Hepatocyte (in vitro differentiated cells): ENCODE measurements around the gene DVL1. TPM values are rescaled to one million over a fixed set of nuclear protein-coding genes. Genes with fewer than 3 reads are reported as not detected.

ENCODE experiments used
- DNase-seq: peaks from one replicate; pipeline ENCODE4 v3.0.0-alpha.2; 2016; ENCODE audit warnings: low spot score
- H2AFZ ChIP-seq: fragments of 200-600 bp; sonication (generic); 2 replicates; pipeline ENCODE4 v1.6.0; 2016; ENCODE audit warnings: antibody characterized with exemption, mild to moderate bottlenecking
- H3K27ac ChIP-seq: fragments of 200-600 bp; sonication (generic); 2 replicates; pipeline ENCODE4 v1.5.1; 2016; ENCODE audit warnings: mild to moderate bottlenecking
- H3K27me3 ChIP-seq: fragments of 200-600 bp; sonication (generic); 2 replicates; pipeline ENCODE4 v1.6.1; 2016
- H3K36me3 ChIP-seq: fragments of 200-600 bp; sonication (generic); replicated peaks from 2 replicates; pipeline ENCODE4 v1.5.1; 2016; ENCODE audit warnings: low read depth; ENCODE audit not compliant: insufficient read depth
- H3K4me1 ChIP-seq: fragments of 200-600 bp; sonication (generic); 2 replicates; pipeline ENCODE4 v1.5.1; 2016; ENCODE audit warnings: mild to moderate bottlenecking, moderate library complexity; ENCODE audit not compliant: insufficient read depth
- H3K4me2 ChIP-seq: fragments of 200-600 bp; sonication (generic); 2 replicates; pipeline ENCODE4 v1.6.0; 2016
- H3K4me3 ChIP-seq: fragments of 200-600 bp; sonication (generic); 2 replicates; pipeline ENCODE4 v1.5.1; 2016; ENCODE audit warnings: mild to moderate bottlenecking
- H3K79me2 ChIP-seq: fragments of 200-600 bp; sonication (generic); 2 replicates; pipeline ENCODE4 v1.6.0; 2017; ENCODE audit warnings: mild to moderate bottlenecking
- H3K9me2 ChIP-seq: fragments of 200-600 bp; sonication (generic); replicated peaks from 2 replicates; pipeline ENCODE4 v1.6.0; 2017; ENCODE audit warnings: mild to moderate bottlenecking; ENCODE audit not compliant: insufficient read depth
- H3K9me3 ChIP-seq: fragments of 200-600 bp; sonication (generic); 2 replicates; pipeline ENCODE4 v1.5.1; 2016; ENCODE audit warnings: low read depth, mild to moderate bottlenecking
- H4K20me1 ChIP-seq: fragments of 200-600 bp; sonication (generic); 2 replicates; pipeline ENCODE4 v1.6.0; 2016; ENCODE audit warnings: mild to moderate bottlenecking; ENCODE audit not compliant: insufficient read depth, poor library complexity, severe bottlenecking
- EZH2 ChIP-seq: fragments of 200-600 bp; sonication (generic); IDR thresholded peaks from 2 replicates; pipeline ENCODE4 v1.6.1; 2016; ENCODE audit warnings: antibody characterized with exemption, mild to moderate bottlenecking, borderline replicate concordance
- EZH2phosphoT487 ChIP-seq: fragments of 200-600 bp; sonication (generic); IDR thresholded peaks from one replicate; pipeline ENCODE4 v1.6.1; 2018; ENCODE audit warnings: antibody characterized with exemption, mild to moderate bottlenecking, low read depth, moderate library complexity; ENCODE audit not compliant: unreplicated experiment, severe bottlenecking
- WGBS: methylation state at CpG from one replicate; pipeline ENCODE4 v1.1.6; 2016; ENCODE audit warnings: low lambda C conversion rate; ENCODE audit errors: missing lambda C conversion rate; 5-methylcytosine and 5-hydroxymethylcytosine counted together
- polyA plus RNA-seq: library from polyadenylated mRNA; unstranded; fragments of >200 nt; fragmentation: Nextera tagmentation; extraction: Ambion mirVana; gene quantifications from 2 replicates; pipeline ENCODE4 v1.2.1, GENCODE V29; 2016
- total RNA-seq: library from RNA; depleted of rRNA; stranded (reverse); fragments of >200 nt; gene quantifications from 2 replicates; pipeline ENCODE4 v1.2.3, GENCODE V29; 2014
- TF ChIP-seq, protein P1 (sequence below): fragments of 200-600 bp; sonication (generic); IDR thresholded peaks from 2 replicates; pipeline ENCODE4 v1.5.1; 2016; ENCODE audit warnings: antibody characterized with exemption, mild to moderate bottlenecking; ENCODE audit not compliant: poor library complexity

The DVL1 gene
- total and polyA plus RNA-seq, 2 experiments from 2014 or later = 49.1 to 61.6 TPM

DNA sequence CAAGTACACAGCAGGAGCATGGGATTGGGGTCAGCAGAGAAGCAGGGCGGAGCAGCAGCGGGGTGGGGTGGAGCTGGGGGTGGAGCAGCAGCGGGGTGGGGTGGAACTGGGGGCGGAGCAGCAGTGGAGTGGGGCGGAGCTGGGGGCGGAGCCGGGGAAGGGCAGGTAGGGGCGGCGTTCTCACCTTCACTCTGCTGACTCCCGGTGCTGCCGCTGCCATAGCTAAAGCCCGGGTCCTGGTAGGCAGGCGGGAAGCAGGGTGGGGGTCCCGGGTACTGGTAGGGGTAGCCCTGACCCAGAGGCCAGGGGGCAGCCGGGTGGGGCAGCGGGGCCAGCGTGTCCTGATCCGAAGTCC lies 11.4 kb downstream of the DVL1 start:
- no peaks in the 10 kb centered on the region for H3K36me3 ChIP-seq

DNA sequence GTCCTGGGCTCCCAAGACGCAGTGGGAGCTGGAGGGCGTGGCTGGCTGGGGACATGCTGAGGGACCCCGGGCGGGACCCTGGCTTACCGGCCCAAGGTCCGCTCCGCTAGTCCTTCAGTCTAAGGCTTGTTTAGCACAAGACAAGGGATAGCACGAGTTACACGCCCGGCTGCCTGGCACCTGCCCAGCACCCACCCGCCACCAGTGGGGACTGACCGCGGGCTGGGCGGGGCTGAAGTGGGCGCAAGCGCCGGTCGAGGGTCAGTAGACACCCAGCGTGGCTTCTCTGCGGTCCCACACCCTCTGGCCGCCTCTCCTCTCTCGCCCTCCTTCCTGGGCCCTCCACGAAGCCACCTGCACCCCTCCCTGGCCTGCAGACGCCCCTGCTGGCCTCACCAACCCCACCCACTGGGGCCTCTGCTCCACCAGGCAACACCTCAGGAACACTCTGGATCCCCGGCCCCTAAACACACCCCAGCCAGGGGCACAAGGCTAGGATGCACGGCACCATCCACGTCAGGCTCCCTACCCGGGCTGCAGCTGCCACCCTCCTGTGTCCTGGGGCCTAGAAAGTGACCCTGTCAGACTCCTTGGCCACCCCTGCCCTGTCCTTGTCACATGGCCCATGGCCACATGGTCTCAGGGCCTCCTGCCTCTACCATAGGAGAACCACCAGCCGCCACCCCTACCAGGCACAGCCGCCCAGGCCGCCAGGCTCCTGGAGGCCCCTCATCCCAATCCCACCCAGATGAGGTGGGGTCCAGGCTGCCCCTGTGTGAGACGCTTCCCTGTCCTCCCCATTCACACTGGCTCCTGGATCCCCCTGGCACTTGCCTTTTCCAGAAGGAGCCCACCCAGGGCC lies 12.1 kb downstream of the DVL1 start:
- Histone ChIP-seq H3K9me2 (no peaks in the 10 kb centered on the region), H3K9me3 (no peaks in the 10 kb centered on the region), H3K4me2 (no peak overlapping the region), H3K27ac (no peak overlapping the region), H3K27me3 (no peaks in the 10 kb centered on the region), H3K36me3 (no peaks in the 10 kb centered on the region), H3K79me2 (no peaks in the 10 kb centered on the region), H4K20me1 (no peaks in the 10 kb centered on the region), H3K4me3 (no peak overlapping the region), H2AFZ (no peak overlapping the region), H3K4me1 (no peaks in the 10 kb centered on the region)
- no peak for DNase-seq
- WGBS = 97% methylated on average over 31 of the region's 32 CpGs
- TF ChIP-seq EZH2phosphoT487 (no peak), EZH2 (no peak)
- TF ChIP-seq, protein P1, sequence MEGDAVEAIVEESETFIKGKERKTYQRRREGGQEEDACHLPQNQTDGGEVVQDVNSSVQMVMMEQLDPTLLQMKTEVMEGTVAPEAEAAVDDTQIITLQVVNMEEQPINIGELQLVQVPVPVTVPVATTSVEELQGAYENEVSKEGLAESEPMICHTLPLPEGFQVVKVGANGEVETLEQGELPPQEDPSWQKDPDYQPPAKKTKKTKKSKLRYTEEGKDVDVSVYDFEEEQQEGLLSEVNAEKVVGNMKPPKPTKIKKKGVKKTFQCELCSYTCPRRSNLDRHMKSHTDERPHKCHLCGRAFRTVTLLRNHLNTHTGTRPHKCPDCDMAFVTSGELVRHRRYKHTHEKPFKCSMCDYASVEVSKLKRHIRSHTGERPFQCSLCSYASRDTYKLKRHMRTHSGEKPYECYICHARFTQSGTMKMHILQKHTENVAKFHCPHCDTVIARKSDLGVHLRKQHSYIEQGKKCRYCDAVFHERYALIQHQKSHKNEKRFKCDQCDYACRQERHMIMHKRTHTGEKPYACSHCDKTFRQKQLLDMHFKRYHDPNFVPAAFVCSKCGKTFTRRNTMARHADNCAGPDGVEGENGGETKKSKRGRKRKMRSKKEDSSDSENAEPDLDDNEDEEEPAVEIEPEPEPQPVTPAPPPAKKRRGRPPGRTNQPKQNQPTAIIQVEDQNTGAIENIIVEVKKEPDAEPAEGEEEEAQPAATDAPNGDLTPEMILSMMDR = no peak

More for the DNA sequence above, 11.4 kb downstream of the DVL1 start:
- Histone ChIP-seq H3K27me3 (no peaks in the 10 kb centered on the region), H3K4me3 (no peak overlapping the region), H3K27ac (no peak overlapping the region), H3K4me2 (no peak overlapping the region), H3K4me1 (no peaks in the 10 kb centered on the region), H4K20me1 (no peaks in the 10 kb centered on the region), H3K9me2 (no peaks in the 10 kb centered on the region), H2AFZ (no peak overlapping the region), H3K79me2 (peaks cover 2% of the 10 kb centered on the region), H3K9me3 (no peaks in the 10 kb centered on the region)
- TF ChIP-seq EZH2 = no peak
- TF ChIP-seq, protein P1 = no peak
- no peak for TF ChIP-seq EZH2phosphoT487
- 75% methylated on average over 3 of the region's 18 CpGs for WGBS
- DNase-seq = no peak

DNA sequence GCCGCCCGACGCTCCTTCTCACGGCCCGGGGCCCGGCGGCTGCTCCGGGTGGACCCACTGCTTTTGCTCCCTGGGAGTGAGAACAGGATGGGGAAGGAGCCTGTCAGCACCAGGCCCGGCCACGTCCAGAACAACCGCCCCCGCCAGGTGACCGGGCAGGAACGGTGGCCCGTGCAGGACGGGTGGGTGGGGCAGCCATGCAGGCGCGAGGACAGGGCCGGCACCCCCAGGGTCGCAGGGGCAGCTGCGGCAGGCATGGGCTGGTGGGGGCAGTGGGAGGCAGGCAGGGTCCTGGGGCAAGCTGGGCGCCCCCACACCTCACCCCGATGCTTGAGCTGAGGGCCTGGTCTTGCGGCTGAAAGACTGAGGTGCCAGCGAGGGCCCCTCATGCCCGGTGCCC lies 12.8 kb downstream of the DVL1 start:
- H3K36me3 ChIP-seq = no peaks in the 10 kb centered on the region
- WGBS = 97% methylated on average over 23 of the region's 26 CpGs

More for the DNA sequence above, 12.8 kb downstream of the DVL1 start:
- Histone ChIP-seq H3K79me2 (no peaks in the 10 kb centered on the region), H3K4me3 (no peak overlapping the region), H2AFZ (no peak overlapping the region), H3K27me3 (no peaks in the 10 kb centered on the region), H3K4me2 (no peak overlapping the region), H3K9me2 (no peaks in the 10 kb centered on the region), H4K20me1 (no peaks in the 10 kb centered on the region), H3K27ac (no peak overlapping the region), H3K4me1 (peaks cover 2% of the 10 kb centered on the region), H3K9me3 (no peaks in the 10 kb centered on the region)
- no peak for DNase-seq
- TF ChIP-seq, protein P1 = no peak
- TF ChIP-seq EZH2 (no peak), EZH2phosphoT487 (no peak)
